ENCODE measurements around the gene BBLN. TPM values are rescaled to one million over a fixed set of nuclear protein-coding genes. Genes with fewer than 3 reads are reported as not detected.

The BBLN gene
- total RNA-seq, 1 donor from 2014 or later: 69.4 TPM

- peaks cover 24% of the 10 kb centered on the region for H4K20me1 ChIP-seq (ENCODE audit: low read depth)
- peak within 1 kb of the TSS; percentile 68 for H3K4me3 ChIP-seq
- TF ChIP-seq EZH2 (IDR thresholded peaks at IDR 0.05): no peak
- TF ChIP-seq CTCF (IDR thresholded peaks at IDR 0.05): no peak
- H3F3A ChIP-seq (ENCODE audit: low read depth): no peaks in the 10 kb centered on the region
- Mint-ChIP-seq H3K27me3 (ENCODE audit: insufficient read depth, low read depth) (peaks cover 5% of the 10 kb centered on the region), H3K9me3 (peaks cover 12% of the 10 kb centered on the region), H3K36me3 (peaks cover 13% of the 10 kb centered on the region), H3K4me1 (peaks cover 25% of the 10 kb centered on the region), H3K4me3 (peak within 1 kb of the TSS; percentile 99), H3K27ac (peak within 1 kb of the TSS; percentile 99)
- H3K9ac ChIP-seq: peak within 1 kb of the TSS; percentile 28
- peaks cover 23% of the 10 kb centered on the region for H3K27me3 ChIP-seq
- H2AFZ ChIP-seq (replicated peaks): peak within 1 kb of the TSS; percentile 97
- no peaks in the 10 kb centered on the region for H3K36me3 ChIP-seq
- H3K9me3 ChIP-seq (ENCODE audit: low read depth): peaks cover 5% of the 10 kb centered on the region
- no peaks in the 10 kb centered on the region for H3K4me1 ChIP-seq
- H3K27ac ChIP-seq: no peak within 1 kb of the TSS
- peak within 1 kb of the TSS; percentile 81 for H3K4me2 ChIP-seq
- peak; percentile 89 for DNase-seq (ENCODE audit: low spot score)
- H3K79me2 ChIP-seq (ENCODE audit: low read depth): peaks cover 23% of the 10 kb centered on the region
Measured at GRCh38 chr9:128127568-128127989, 32.5 kb upstream of the BBLN start, which contains the start of gene PTGES2. PTGES2 (minus strand) TSS chr9:128127729; CDS start chr9:128127717, 12 bp downstream.

- H3K4me2 ChIP-seq: peak overlapping the region; percentile 81
- peak overlapping the region; percentile 97 for H2AFZ ChIP-seq (replicated peaks)
- peaks cover 25% of the 10 kb centered on the region for H3K27me3 ChIP-seq
- peak overlapping the region; percentile 68 for H3K4me3 ChIP-seq
- H3K27ac ChIP-seq: no peak overlapping the region
- TF ChIP-seq CTCF (IDR thresholded peaks at IDR 0.05) (no peak), EZH2 (IDR thresholded peaks at IDR 0.05) (no peak), EZH2phosphoT487 (IDR thresholded peaks at IDR 0.05) (no peak)
- peak; percentile 92 for DNase-seq (ENCODE audit: low spot score)
- no peaks in the 10 kb centered on the region for H3K4me1 ChIP-seq
- H3K79me2 ChIP-seq (ENCODE audit: low read depth): peaks cover 23% of the 10 kb centered on the region
- H3K36me3 ChIP-seq: no peaks in the 10 kb centered on the region
- H4K20me1 ChIP-seq (ENCODE audit: low read depth): peaks cover 24% of the 10 kb centered on the region
- H3K27me3 Mint-ChIP-seq (ENCODE audit: insufficient read depth, low read depth): peaks cover 5% of the 10 kb centered on the region
- no peak overlapping the region for H3K9ac ChIP-seq
- H3K36me3 Mint-ChIP-seq: peaks cover 12% of the 10 kb centered on the region
- peaks cover 5% of the 10 kb centered on the region for H3K9me3 ChIP-seq (ENCODE audit: low read depth)
- peaks cover 12% of the 10 kb centered on the region for H3K9me3 Mint-ChIP-seq
- no peaks in the 10 kb centered on the region for H3F3A ChIP-seq (ENCODE audit: low read depth)
- H3K27ac Mint-ChIP-seq: peak overlapping the region; percentile 99
- peak overlapping the region; percentile 99 for H3K4me3 Mint-ChIP-seq
- peaks cover 31% of the 10 kb centered on the region for H3K4me1 Mint-ChIP-seq
Measured at GRCh38 chr9:128127990-128128835, 31.9 kb upstream of the BBLN start.

GRCh38 chr9:128128836-128129590 is 31.1 kb upstream of the BBLN start:
- Mint-ChIP-seq H3K4me3 (peak overlapping the region; percentile 99), H3K27me3 (ENCODE audit: insufficient read depth, low read depth) (peaks cover 5% of the 10 kb centered on the region), H3K27ac (peak overlapping the region; percentile 15), H3K4me1 (peaks cover 33% of the 10 kb centered on the region), H3K36me3 (peaks cover 12% of the 10 kb centered on the region), H3K9me3 (peaks cover 12% of the 10 kb centered on the region)
- Histone ChIP-seq H3K79me2 (ENCODE audit: low read depth) (peaks cover 23% of the 10 kb centered on the region), H3K27me3 (peaks cover 33% of the 10 kb centered on the region), H3K36me3 (no peaks in the 10 kb centered on the region), H3K27ac (no peak overlapping the region), H3K9ac (no peak overlapping the region), H3K4me3 (peak overlapping the region; percentile 68), H3K9me3 (ENCODE audit: low read depth) (peaks cover 5% of the 10 kb centered on the region), H4K20me1 (ENCODE audit: low read depth) (peaks cover 24% of the 10 kb centered on the region), H2AFZ (replicated peaks) (peak overlapping the region; percentile 97), H3K4me2 (peak overlapping the region; percentile 81), H3F3A (ENCODE audit: low read depth) (no peaks in the 10 kb centered on the region), H3K4me1 (no peaks in the 10 kb centered on the region)
- no peak for TF ChIP-seq EZH2 (IDR thresholded peaks at IDR 0.05)
- DNase-seq (ENCODE audit: low spot score): no peak
